Heart right ventricle (tissue), 16 donors: ENCODE data around the gene AGPAT1. TPM values are rescaled to one million over a fixed set of nuclear protein-coding genes. Genes with fewer than 3 reads are reported as not detected.

Experiments
- ATAC-seq, 8 donors: fragments of 200-7000 bp; cut with Tn5 transposase; one replicate each; pipeline ENCODE4 v1.9.1; 2020; ENCODE audit warnings: mild to moderate bottlenecking in 8 of 8, moderate library complexity in 8 of 8, moderate number of reproducible peaks in 1 of 8
- DNase-seq, 2 donors: peaks; one replicate each; pipeline ENCODE4 v3.0.0-alpha.2; 2020
- H3K27ac ChIP-seq, 10 donors: fragments of 200-600 bp; sonication (generic) in 2 of 10; one replicate each; pipeline versions ENCODE4 v1.5.0 to v1.8.0; 2020 to 2022; ENCODE audit warnings: mild to moderate bottlenecking in 3 of 10
- H3K27me3 ChIP-seq, 7 donors: fragments of 200-600 bp; one replicate each; pipeline ENCODE4 v1.8.0; 2021 to 2022; ENCODE audit warnings: mild to moderate bottlenecking in 2 of 7
- H3K36me3 ChIP-seq, 9 donors: fragments of 200-600 bp; sonication (generic) in 1 of 9; one replicate each; pipeline versions ENCODE4 v1.5.0 to v1.8.0; 2020 to 2022; ENCODE audit warnings: mild to moderate bottlenecking in 2 of 9
- H3K4me1 ChIP-seq, 9 donors: fragments of 200-600 bp; sonication (generic) in 1 of 9; one replicate each; pipeline versions ENCODE4 v1.5.0 to v1.8.0; 2020 to 2022; ENCODE audit warnings: mild to moderate bottlenecking in 4 of 9
- H3K4me3 ChIP-seq, 10 donors: fragments of 200-600 bp; sonication (generic) in 2 of 10; one replicate each; pipeline versions ENCODE4 v1.5.0 to v1.8.0; 2020 to 2022; ENCODE audit warnings: mild to moderate bottlenecking in 7 of 10, moderate library complexity in 2 of 10
- H3K9me3 ChIP-seq, 11 donors: fragments of 200-600 bp in 10 of 11; sonication (generic) in 2 of 11; one replicate each; pipeline versions ENCODE4 v1.5.0 to v1.8.0; 2013 to 2022; ENCODE audit warnings: mild to moderate bottlenecking in 2 of 11, control low read depth in 1 of 11, moderate library complexity in 1 of 11
- CTCF ChIP-seq, 9 donors: fragments of 200-600 bp; sonication (generic) in 2 of 9; IDR thresholded peaks; one replicate each; pipeline versions ENCODE4 v1.5.0 to v1.8.0; 2021 to 2022; ENCODE audit warnings: antibody characterized with exemption in 9 of 9, mild to moderate bottlenecking in 5 of 9, moderate library complexity in 1 of 9
- WGBS, 2 donors: extraction: QIAGEN DNeasy Blood & Tissue Kit; methylation state at CpG; one replicate each; pipeline ENCODE4 v1.1.7; 2013; ENCODE audit warnings: inconsistent platforms in 1 of 2; 5-methylcytosine and 5-hydroxymethylcytosine counted together
- intact Hi-C, 10 donors: fragments of 100-400 bp; cut with DNase I; formaldehyde crosslinking; loops; one replicate each; pipeline versions ENCODE4 v1.11.1 to v1.14.2; 2022
- polyA plus RNA-seq, 2 donors: library from polyadenylated mRNA; stranded (reverse); fragments of 200-250 nt; gene quantifications; one replicate each; pipeline ENCODE4 v1.2.3, GENCODE V29; 2013
- total RNA-seq, 10 donors: library from RNA; stranded (reverse); fragmentation: NEBNext Ultra II Directional in 3 of 10; extraction: Animal tissue kit (Norgen Biotek cat#: 25700) in 3 of 10; gene quantifications; one replicate each; pipeline versions ENCODE4 v1.2.1 to v1.2.4, GENCODE V29; 2021 to 2023
- donor health status: Arrhythmogenic right ventricular cardiomyopathy.
- donor health status: ischemic (EF 13 %, LVEDD 7.1; RV severe dilation, severe dysfunction).
- donor health status: healthy with polysubstance abuse.
- donor health status: DM: no; HTN: yes; CAD: no.
- donor health status: DM: no; HTN: no; CAD: no.
- donor health status: ischemic (EF 25% LVEDD 6.9; RV normal size, moderate dysfunction).
- donor health status: ischemic (EF 25% LVEDD 5.7; RV mildly dilated, moderate dysfunction).
- donor health status: healthy.
- donor health status: DM: yes; HTN: yes; CAD: no.
- donor health status: Ischemic cardiomyopathy.
- donor health status: ischemic (EF 35%, LVEDD 5.7; RV mildly dilated, moderate dysfunction).
- donor health status: nonischemic (EF 11% LVEDD 7.7; RV severe dilation, severe dysfunction).
- donor health status: DM: yes; HTN: yes; CAD: no.
- donor health status: PGD.
- donor health status: ischemic (EF 29% LVEDD 5.4; RV normal size, mild dysfunction).
- donor health status: nonischemic (EF 23%, LVEDD 6.1; RV moderate dilation, normal function).

The AGPAT1 gene
- total and polyA plus RNA-seq, 12 donors, result 39.0 to 63.1 (median 49.1) TPM

- Histone ChIP-seq H3K4me1 (peaks cover 0 to 8% (median 0%) of the 10 kb centered on the region in 9 donors), H3K9me3 (no peaks in the 10 kb centered on the region), H3K27me3 (no peaks in the 10 kb centered on the region), H3K27ac (no peak overlapping the region), H3K4me3 (no peak overlapping the region), H3K36me3 (peaks cover 0 to 96% (median 0%) of the 10 kb centered on the region in 9 donors)
- intact Hi-C loops, result no loop called here
- no peak for DNase-seq
- ATAC-seq, result no peak
- WGBS, 2 donors, result 85% methylated on average over 10 of the region's 10 CpGs
- TF ChIP-seq CTCF (IDR thresholded peaks at IDR 0.05), result no peak
Measured at GRCh38 chr6:32216285-32216684, 40.4 kb upstream of the AGPAT1 start.

GRCh38 chr6:32215617-32216016 is 39.7 kb upstream of the AGPAT1 start:
- intact Hi-C loops, result no loop called here
- peaks cover 0 to 96% (median 0%) of the 10 kb centered on the region in 9 donors for H3K36me3 ChIP-seq
- WGBS, 2 donors, result 94 to 98% methylated on average over 4 of the region's 4 CpGs

GRCh38 chr6:32214126-32214525 is 38.2 kb upstream of the AGPAT1 start:
- no peaks in the 10 kb centered on the region for H3K27me3 ChIP-seq
- H3K36me3 ChIP-seq, result peaks cover 0 to 96% (median 0%) of the 10 kb centered on the region in 9 donors
- TF ChIP-seq CTCF (IDR thresholded peaks at IDR 0.05), result no peak
- intact Hi-C loops, result no loop called here
- no peaks in the 10 kb centered on the region for H3K9me3 ChIP-seq
- DNase-seq (no peak), ATAC-seq (no peak)
- no peak overlapping the region for H3K4me3 ChIP-seq
- H3K4me1 ChIP-seq, result no peaks in the 10 kb centered on the region
- WGBS, 2 donors, result 83 to 95% methylated on average over 3 of the region's 3 CpGs
- no peak overlapping the region for H3K27ac ChIP-seq

More at GRCh38 chr6:32215617-32216016, 39.7 kb upstream of the AGPAT1 start:
- H3K27me3 ChIP-seq, result no peaks in the 10 kb centered on the region
- H3K4me1 ChIP-seq, result peaks cover 0 to 2% (median 0%) of the 10 kb centered on the region in 9 donors
- ATAC-seq, result no peak
- no peaks in the 10 kb centered on the region for H3K9me3 ChIP-seq
- TF ChIP-seq CTCF (IDR thresholded peaks at IDR 0.05), result no peak
- H3K4me3 ChIP-seq, result no peak overlapping the region
- DNase-seq, result no peak
- no peak overlapping the region for H3K27ac ChIP-seq

GRCh38 chr6:32213649-32214048 is 37.8 kb upstream of the AGPAT1 start:
- Histone ChIP-seq H3K27ac (no peak overlapping the region), H3K4me1 (no peaks in the 10 kb centered on the region), H3K27me3 (no peaks in the 10 kb centered on the region), H3K9me3 (no peaks in the 10 kb centered on the region), H3K4me3 (no peak overlapping the region), H3K36me3 (peaks cover 0 to 96% (median 0%) of the 10 kb centered on the region in 9 donors)
- ATAC-seq (no peak), DNase-seq (no peak)
- intact Hi-C loops, result no loop called here
- TF ChIP-seq CTCF (IDR thresholded peaks at IDR 0.05), result no peak
- 87 to 90% methylated on average over 6 of the region's 6 CpGs for WGBS, 2 donors
